Loucy (cell line): ENCODE results near the gene FAM81A.

Experiments used
- H2AFZ ChIP-seq: fragments of 200-600 bp; sonication (generic); 2 replicates; pipeline ENCODE4 v1.6.0; 2016; ENCODE audit warnings: antibody characterized with exemption, mild to moderate bottlenecking, low read length, moderate library complexity
- H3F3A ChIP-seq: fragments of 200-600 bp; 2 replicates; pipeline ENCODE4 v1.6.0; 2016; ENCODE audit warnings: antibody characterized with exemption, low read depth, mild to moderate bottlenecking
- H3K27me3 ChIP-seq: fragments of 200-600 bp; sonication (generic); 2 replicates; pipeline ENCODE4 v1.6.1; 2014; ENCODE audit warnings: low read length, mild to moderate bottlenecking; ENCODE audit not compliant: insufficient read depth, poor library complexity, severe bottlenecking
- H3K36me3 ChIP-seq: fragments of 200-600 bp; sonication (generic); 2 replicates; pipeline ENCODE4 v1.6.1; 2016; ENCODE audit warnings: low read length; ENCODE audit not compliant: insufficient read depth
- H3K4me1 ChIP-seq: fragments of 200-600 bp; sonication (generic); 2 replicates; pipeline ENCODE4 v1.5.1; 2014; ENCODE audit warnings: low read length, mild to moderate bottlenecking; ENCODE audit not compliant: insufficient read depth, poor library complexity, severe bottlenecking
- H3K4me2 ChIP-seq: fragments of 200-600 bp; sonication (generic); 2 replicates; pipeline ENCODE4 v1.6.0; 2014; ENCODE audit warnings: antibody characterized with exemption, low read length, low read depth, mild to moderate bottlenecking; ENCODE audit not compliant: poor library complexity, severe bottlenecking
- H3K4me3 ChIP-seq: fragments of 200-600 bp; sonication (generic); 2 replicates; pipeline ENCODE4 v1.5.1; 2014; ENCODE audit warnings: low read length, mild to moderate bottlenecking, mixed read lengths; ENCODE audit not compliant: poor library complexity, severe bottlenecking
- H3K79me2 ChIP-seq: fragments of 200-600 bp; sonication (generic); 2 replicates; pipeline ENCODE4 v1.6.1; 2014; ENCODE audit warnings: low read length; ENCODE audit not compliant: insufficient read depth
- H3K9ac ChIP-seq: fragments of 200-600 bp; sonication (generic); 2 replicates; pipeline ENCODE4 v1.6.0; 2014; ENCODE audit warnings: mild to moderate bottlenecking, low read depth, low read length, moderate library complexity; ENCODE audit not compliant: poor library complexity, severe bottlenecking
- H3K9me2 ChIP-seq: fragments of 200-600 bp; sonication (generic); replicated peaks from 2 replicates; pipeline ENCODE4 v1.6.1; 2016; ENCODE audit warnings: low read depth, low read length, mixed read lengths
- H3K9me3 ChIP-seq: fragments of 200-600 bp; sonication (generic); 2 replicates; pipeline ENCODE4 v1.6.1; 2014; ENCODE audit warnings: mild to moderate bottlenecking, antibody characterized with exemption, low read length, low read depth; ENCODE audit not compliant: insufficient read depth
- H4K20me1 ChIP-seq: fragments of 200-600 bp; sonication (generic); 2 replicates; pipeline ENCODE4 v1.6.0; 2014; ENCODE audit warnings: antibody characterized with exemption, low read length, mild to moderate bottlenecking; ENCODE audit not compliant: insufficient read depth, poor library complexity, severe bottlenecking
- EZH2phosphoT487 ChIP-seq: fragments of 200-600 bp; IDR thresholded peaks from 2 replicates; pipeline ENCODE4 v1.6.1; 2018; ENCODE audit warnings: antibody characterized with exemption, mild to moderate bottlenecking, moderate library complexity, borderline replicate concordance
- TF ChIP-seq, protein P1 (sequence below): fragments of 200-600 bp; sonication (generic); conservative IDR thresholded peaks from 2 replicates; pipeline ENCODE4 v1.5.1; 2014; ENCODE audit warnings: mild to moderate bottlenecking, antibody characterized with exemption, low read length

Gene FAM81A

DNA sequence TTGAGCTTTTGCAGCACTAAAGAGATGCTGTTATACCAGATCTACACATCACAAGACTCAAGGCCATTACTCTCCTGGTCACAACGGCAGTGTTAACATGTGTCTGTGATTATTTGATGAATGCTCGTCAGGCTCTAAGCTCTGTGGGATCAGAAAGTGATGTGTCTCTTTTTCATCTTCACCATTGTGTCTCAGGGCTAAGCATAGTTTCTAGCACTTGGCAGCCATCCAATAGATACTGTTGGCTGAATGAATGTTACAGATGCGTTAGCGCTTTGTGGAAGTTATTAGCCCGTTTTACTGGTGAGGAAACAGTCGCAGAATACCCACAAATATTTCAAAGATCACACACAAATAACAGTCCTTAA lies 1.2 kb upstream of the FAM81A start:
- no peaks in the 10 kb centered on the region for H4K20me1 ChIP-seq
- H3K36me3 ChIP-seq: no peaks in the 10 kb centered on the region
- H3K9me2 ChIP-seq: no peaks in the 10 kb centered on the region
- no peaks in the 10 kb centered on the region for H3F3A ChIP-seq
- H3K79me2 ChIP-seq: no peaks in the 10 kb centered on the region
- H3K4me2 ChIP-seq: no peak overlapping the region
- H3K9me3 ChIP-seq: no peaks in the 10 kb centered on the region
- no peak overlapping the region for H2AFZ ChIP-seq
- peaks cover 3% of the 10 kb centered on the region for H3K4me1 ChIP-seq
- H3K4me3 ChIP-seq: no peak overlapping the region
- H3K9ac ChIP-seq: no peak overlapping the region
- TF ChIP-seq, protein P1, sequence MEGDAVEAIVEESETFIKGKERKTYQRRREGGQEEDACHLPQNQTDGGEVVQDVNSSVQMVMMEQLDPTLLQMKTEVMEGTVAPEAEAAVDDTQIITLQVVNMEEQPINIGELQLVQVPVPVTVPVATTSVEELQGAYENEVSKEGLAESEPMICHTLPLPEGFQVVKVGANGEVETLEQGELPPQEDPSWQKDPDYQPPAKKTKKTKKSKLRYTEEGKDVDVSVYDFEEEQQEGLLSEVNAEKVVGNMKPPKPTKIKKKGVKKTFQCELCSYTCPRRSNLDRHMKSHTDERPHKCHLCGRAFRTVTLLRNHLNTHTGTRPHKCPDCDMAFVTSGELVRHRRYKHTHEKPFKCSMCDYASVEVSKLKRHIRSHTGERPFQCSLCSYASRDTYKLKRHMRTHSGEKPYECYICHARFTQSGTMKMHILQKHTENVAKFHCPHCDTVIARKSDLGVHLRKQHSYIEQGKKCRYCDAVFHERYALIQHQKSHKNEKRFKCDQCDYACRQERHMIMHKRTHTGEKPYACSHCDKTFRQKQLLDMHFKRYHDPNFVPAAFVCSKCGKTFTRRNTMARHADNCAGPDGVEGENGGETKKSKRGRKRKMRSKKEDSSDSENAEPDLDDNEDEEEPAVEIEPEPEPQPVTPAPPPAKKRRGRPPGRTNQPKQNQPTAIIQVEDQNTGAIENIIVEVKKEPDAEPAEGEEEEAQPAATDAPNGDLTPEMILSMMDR: no peak
- TF ChIP-seq EZH2phosphoT487: no peak
- H3K27me3 ChIP-seq: peaks cover 10% of the 10 kb centered on the region

DNA sequence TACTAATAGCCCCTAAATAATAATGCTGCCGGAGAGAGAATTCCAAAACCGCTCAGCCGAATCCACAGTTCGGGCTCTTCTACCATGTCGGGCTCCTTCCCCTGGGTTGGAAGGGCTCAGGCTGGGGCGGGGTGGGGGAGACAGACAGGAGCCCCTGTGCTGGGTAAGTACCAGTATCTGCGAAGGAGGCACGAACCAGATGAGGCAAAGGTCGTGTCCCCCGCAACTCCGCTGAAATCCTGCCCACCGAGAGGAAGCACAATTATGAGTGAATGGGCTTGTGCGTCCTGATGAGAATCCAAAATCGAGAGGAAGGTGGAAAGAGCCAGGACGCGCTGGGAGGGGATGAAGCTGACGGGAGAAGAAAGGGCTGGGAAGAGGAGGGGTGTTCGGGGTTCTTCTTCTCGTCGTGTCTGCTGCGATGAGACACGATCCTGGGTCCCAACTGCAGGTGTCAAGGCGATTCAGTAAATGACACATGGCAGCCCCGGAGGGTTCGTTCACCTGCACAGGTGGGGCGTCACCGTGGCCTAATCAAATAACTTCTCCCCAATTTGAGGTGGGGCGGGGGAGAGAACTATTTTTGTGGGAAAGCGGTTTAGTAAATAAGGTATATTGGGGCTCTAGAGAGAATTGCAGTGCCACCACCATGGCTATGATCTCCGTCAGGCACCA lies 707 bp upstream of the FAM81A start:
- peak overlapping the region; percentile 70 for H3K4me3 ChIP-seq
- H3K9me2 ChIP-seq: no peaks in the 10 kb centered on the region
- H3F3A ChIP-seq: no peaks in the 10 kb centered on the region
- peaks cover 3% of the 10 kb centered on the region for H3K4me1 ChIP-seq
- H3K4me2 ChIP-seq: peak overlapping the region; percentile 83
- no peaks in the 10 kb centered on the region for H3K9me3 ChIP-seq
- no peaks in the 10 kb centered on the region for H3K36me3 ChIP-seq
- H3K27me3 ChIP-seq: peaks cover 10% of the 10 kb centered on the region
- H4K20me1 ChIP-seq: no peaks in the 10 kb centered on the region
- no peak for TF ChIP-seq EZH2phosphoT487
- H3K9ac ChIP-seq: no peak overlapping the region
- no peaks in the 10 kb centered on the region for H3K79me2 ChIP-seq
- no peak overlapping the region for H2AFZ ChIP-seq

DNA sequence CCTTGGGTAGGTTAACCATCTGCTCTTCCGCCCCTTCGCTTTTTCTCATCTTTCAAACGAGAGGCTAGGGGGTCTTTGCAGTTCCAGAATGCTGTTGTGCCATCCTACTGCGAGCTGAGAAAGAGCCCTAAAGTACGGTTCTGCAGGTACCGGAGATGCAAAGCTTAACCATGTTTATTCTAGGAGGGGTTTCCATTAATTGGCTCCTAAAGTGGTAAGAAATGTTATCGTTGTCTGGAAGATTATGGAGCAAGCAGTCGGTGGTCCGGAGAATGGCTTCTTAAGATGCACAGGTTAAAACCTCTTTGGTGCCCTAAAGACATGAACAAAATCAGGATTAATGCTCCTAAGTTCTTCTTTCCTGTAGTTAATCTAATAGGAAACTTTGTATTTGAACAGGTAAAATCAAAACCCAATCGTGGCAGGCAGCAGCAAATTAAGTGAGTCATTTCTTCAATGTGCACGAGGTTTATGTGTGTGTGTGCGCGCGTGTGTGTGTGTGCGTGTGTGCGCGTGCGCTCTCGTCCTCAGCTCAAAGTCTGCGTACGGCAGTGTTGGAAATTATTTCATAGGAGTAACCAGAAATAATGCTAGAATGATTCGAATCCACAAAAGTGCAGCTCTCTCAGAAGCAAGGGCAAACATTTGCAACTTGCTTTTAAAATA lies 772 bp downstream of the FAM81A start:
- Histone ChIP-seq H3K79me2 (no peaks in the 10 kb centered on the region), H3K9me3 (no peaks in the 10 kb centered on the region), H3K9ac (no peak overlapping the region), H3K36me3 (no peaks in the 10 kb centered on the region), H3K4me1 (peaks cover 3% of the 10 kb centered on the region), H3K4me2 (peak overlapping the region; percentile 61), H2AFZ (0 out of 2 replicates have a peak overlapping the region, but pooled peaks have one; percentile 57), H3F3A (no peaks in the 10 kb centered on the region), H3K9me2 (no peaks in the 10 kb centered on the region), H3K27me3 (peaks cover 10% of the 10 kb centered on the region), H3K4me3 (no peak overlapping the region), H4K20me1 (no peaks in the 10 kb centered on the region)
- no peak for TF ChIP-seq EZH2phosphoT487
- TF ChIP-seq, protein P1: no peak

DNA sequence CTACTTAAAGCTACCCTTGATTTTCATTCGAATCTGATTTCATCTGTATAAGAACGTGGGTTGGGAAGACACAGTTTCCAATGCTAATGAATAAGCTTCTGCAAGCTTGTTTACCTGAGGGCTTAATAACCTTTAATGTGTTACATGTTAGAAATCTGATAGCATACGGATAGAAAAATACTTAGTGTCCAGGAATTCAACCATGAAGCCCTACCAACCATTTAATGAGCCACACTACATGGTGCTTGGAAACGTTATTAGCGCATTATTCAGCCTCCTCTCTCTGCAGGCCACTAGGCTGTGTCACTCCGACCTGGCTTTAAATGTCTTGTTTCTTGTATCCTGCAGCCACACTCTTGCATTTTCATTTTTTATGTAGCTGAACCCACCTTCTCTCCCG lies 1.6 kb downstream of the FAM81A start:
- Histone ChIP-seq H3K4me3 (no peak overlapping the region), H3K4me1 (peaks cover 3% of the 10 kb centered on the region), H3F3A (no peaks in the 10 kb centered on the region), H3K9me2 (no peaks in the 10 kb centered on the region), H4K20me1 (no peaks in the 10 kb centered on the region), H3K27me3 (peaks cover 3% of the 10 kb centered on the region), H3K9ac (no peak overlapping the region), H3K9me3 (no peaks in the 10 kb centered on the region), H3K4me2 (no peak overlapping the region), H3K36me3 (no peaks in the 10 kb centered on the region), H2AFZ (no peak overlapping the region), H3K79me2 (no peaks in the 10 kb centered on the region)
- TF ChIP-seq, protein P1: no peak
- no peak for TF ChIP-seq EZH2phosphoT487
